Heart left ventricle (tissue), 16 donors: Measurements from ENCODE around the gene EPN2. TPM values are rescaled to one million over a fixed set of nuclear protein-coding genes. Genes with fewer than 3 reads are reported as not detected.

Source experiments
- ATAC-seq, 4 donors: fragments of 200-7000 bp; cut with Tn5 transposase; one replicate each; pipeline ENCODE4 v1.9.1; 2020 to 2022; ENCODE audit warnings: moderate library complexity in 4 of 4, mild to moderate bottlenecking in 3 of 4, moderate number of reproducible peaks in 1 of 4
- DNase-seq, 5 donors: peaks; one replicate each; pipeline ENCODE4 v3.0.0-alpha.2; 2020
- H3K27ac ChIP-seq, 12 donors: fragments of 200-600 bp; sonication (generic) in 4 of 12; one replicate each; pipeline versions ENCODE4 v1.5.0 to v1.8.0; 2016 to 2022; ENCODE audit warnings: mild to moderate bottlenecking in 2 of 12
- H3K27me3 ChIP-seq, 9 donors: fragments of 200-600 bp; sonication (generic) in 2 of 9; one replicate each; pipeline versions ENCODE4 v1.5.1 to v1.8.0; 2016 to 2022; ENCODE audit warnings: mild to moderate bottlenecking in 3 of 9
- H3K36me3 ChIP-seq, 9 donors: fragments of 200-600 bp; sonication (generic) in 2 of 9; one replicate each; pipeline versions ENCODE4 v1.5.0 to v1.8.0; 2018 to 2022; ENCODE audit warnings: mild to moderate bottlenecking in 2 of 9
- H3K4me1 ChIP-seq, 12 donors: fragments of 200-600 bp; sonication (generic) in 4 of 12; one replicate each; pipeline versions ENCODE4 v1.5.0 to v1.8.0; 2016 to 2022; ENCODE audit warnings: mild to moderate bottlenecking in 3 of 12
- H3K4me3 ChIP-seq, 12 donors: fragments of 200-600 bp; sonication (generic) in 4 of 12; one replicate each; pipeline versions ENCODE4 v1.5.0 to v1.8.0; 2017 to 2022; ENCODE audit warnings: mild to moderate bottlenecking in 9 of 12, moderate library complexity in 4 of 12
- H3K9me3 ChIP-seq, 12 donors: fragments of 200-600 bp; sonication (generic) in 4 of 12; one replicate each; pipeline versions ENCODE4 v1.5.0 to v1.8.0; 2016 to 2022; ENCODE audit warnings: mild to moderate bottlenecking in 1 of 12
- CTCF ChIP-seq, 12 donors: fragments of 200-600 bp; sonication (generic) in 4 of 12; IDR thresholded peaks; one replicate each; pipeline versions ENCODE4 v1.5.0 to v1.8.0; 2018 to 2022; ENCODE audit warnings: antibody characterized with exemption in 12 of 12, mild to moderate bottlenecking in 5 of 12
- POLR2A ChIP-seq, 2 donors: fragments of 450-650 bp; IDR thresholded peaks; one replicate each; pipeline ENCODE4 v1.6.1; 2017; ENCODE audit warnings: antibody characterized with exemption in 2 of 2, mild to moderate bottlenecking in 2 of 2, moderate library complexity in 2 of 2
- WGBS, 4 donors: extraction: QIAGEN DNeasy Blood & Tissue Kit in 2 of 4; methylation state at CpG; one replicate each; pipeline versions ENCODE4 v1.1.5 to v1.1.7; 2013 to 2018; 5-methylcytosine and 5-hydroxymethylcytosine counted together
- intact Hi-C, 10 donors: fragments of 100-400 bp; cut with DNase I; formaldehyde crosslinking; loops; one replicate each; pipeline versions ENCODE4 v1.11.1 to v1.14.2; 2022
- polyA plus RNA-seq, 2 donors: library from polyadenylated mRNA; stranded (reverse); fragments of 200-250 nt; gene quantifications; one replicate each; pipeline ENCODE4 v1.2.3, GENCODE V29; 2013
- total RNA-seq, 9 donors: library from RNA; depleted of rRNA in 2 of 9; stranded (reverse); fragments of >200 nt in 2 of 9; fragmentation: NEBNext Ultra II Directional in 3 of 9; extraction: Animal tissue kit (Norgen Biotek cat#: 25700) in 3 of 9; gene quantifications; one replicate each; pipeline versions ENCODE4 v1.1.0 to v1.2.4, GENCODE V29; 2016 to 2023
- donor health status: ischemic (EF 13 %, LVEDD 7.1; RV severe dilation, severe dysfunction).
- donor health status: healthy with polysubstance abuse.
- donor health status: DM: no; HTN: yes; CAD: no.
- donor health status: DM: no; HTN: no; CAD: no.
- donor health status: ischemic (EF 25% LVEDD 6.9; RV normal size, moderate dysfunction).
- donor health status: ischemic (EF 25% LVEDD 5.7; RV mildly dilated, moderate dysfunction).
- donor health status: healthy.
- donor health status: DM: yes; HTN: yes; CAD: no.
- donor health status: ischemic (EF 35%, LVEDD 5.7; RV mildly dilated, moderate dysfunction).
- donor health status: nonischemic (EF 11% LVEDD 7.7; RV severe dilation, severe dysfunction).
- donor health status: DM: yes; HTN: yes; CAD: no.
- donor health status: PGD.
- donor health status: ischemic (EF 29% LVEDD 5.4; RV normal size, mild dysfunction).
- donor health status: nonischemic (EF 23%, LVEDD 6.1; RV moderate dilation, normal function).

Gene EPN2
- total and polyA plus RNA-seq, 11 donors: 26.4 to 114 (median 72.0) TPM

- WGBS, 4 donors: 92 to 95% (median 93%) methylated on average over 6 of the region's 6 CpGs
- H3K4me3 ChIP-seq: no peak overlapping the region
- peaks cover 0 to 59% (median 19%) of the 10 kb centered on the region in 12 donors for H3K4me1 ChIP-seq
- H3K27me3 ChIP-seq: peaks cover 0 to 3% (median 0%) of the 10 kb centered on the region in 9 donors
- intact Hi-C loops: no loop called here
- H3K9me3 ChIP-seq: no peaks in the 10 kb centered on the region
- ATAC-seq (no peak), DNase-seq (no peak)
- H3K36me3 ChIP-seq: peaks cover 0 to 30% (median 15%) of the 10 kb centered on the region in 9 donors
- H3K27ac ChIP-seq: peak overlapping the region in 4 of 12 donors; percentile 2 to 30 (median 13)
- TF ChIP-seq POLR2A (IDR thresholded peaks at IDR 0.05) (no peak), CTCF (IDR thresholded peaks at IDR 0.05) (no peak)
Observed at GRCh38 chr17:19278729-19279128, 41.6 kb downstream of the EPN2 start.

GRCh38 chr17:19281161-19281560 lies 44.0 kb downstream of the EPN2 start:
- no peak overlapping the region for H3K4me3 ChIP-seq
- no peaks in the 10 kb centered on the region for H3K9me3 ChIP-seq
- H3K36me3 ChIP-seq: peaks cover 0 to 28% (median 17%) of the 10 kb centered on the region in 9 donors
- peaks cover 0 to 7% (median 0%) of the 10 kb centered on the region in 9 donors for H3K27me3 ChIP-seq
- WGBS, 4 donors: 63 to 87% (median 71%) methylated on average over 3 of the region's 3 CpGs
- TF ChIP-seq POLR2A (IDR thresholded peaks at IDR 0.05) (no peak), CTCF (IDR thresholded peaks at IDR 0.05) (no peak)
- no peak overlapping the region for H3K27ac ChIP-seq
- intact Hi-C loops: no loop called here
- H3K4me1 ChIP-seq: peaks cover 3 to 65% (median 31%) of the 10 kb centered on the region in 12 donors
- ATAC-seq (no peak), DNase-seq (no peak)

- ATAC-seq (no peak), DNase-seq (no peak)
- 67 to 71% (median 69%) methylated on average over 3 of the region's 3 CpGs for WGBS, 4 donors
- intact Hi-C loops: no loop called here
- H3K27ac ChIP-seq: peak overlapping the region in 2 of 12 donors; percentile 3 to 25
- H3K9me3 ChIP-seq: no peaks in the 10 kb centered on the region
- H3K27me3 ChIP-seq: peaks cover 0 to 7% (median 0%) of the 10 kb centered on the region in 9 donors
- H3K36me3 ChIP-seq: peaks cover 0 to 34% (median 17%) of the 10 kb centered on the region in 9 donors
- TF ChIP-seq CTCF (IDR thresholded peaks at IDR 0.05) (no peak), POLR2A (IDR thresholded peaks at IDR 0.05) (no peak)
- peaks cover 3 to 81% (median 44%) of the 10 kb centered on the region in 12 donors for H3K4me1 ChIP-seq
- H3K4me3 ChIP-seq: no peak overlapping the region
Observed at GRCh38 chr17:19284005-19284959, 47.1 kb downstream of the EPN2 start.

- TF ChIP-seq POLR2A (IDR thresholded peaks at IDR 0.05): no peak
- no peak for TF ChIP-seq CTCF (IDR thresholded peaks at IDR 0.05)
- peaks cover 3 to 84% (median 47%) of the 10 kb centered on the region in 12 donors for H3K4me1 ChIP-seq
Observed at GRCh38 chr17:19285213-19285900, 48.2 kb downstream of the EPN2 start.

More at GRCh38 chr17:19285213-19285900, 48.2 kb downstream of the EPN2 start:
- H3K27ac ChIP-seq: peak overlapping the region in 1 of 12 donors; percentile 52
- H3K36me3 ChIP-seq: peaks cover 0 to 34% (median 17%) of the 10 kb centered on the region in 9 donors
- H3K27me3 ChIP-seq: peaks cover 0 to 7% (median 0%) of the 10 kb centered on the region in 9 donors
- intact Hi-C loops: no loop called here
- DNase-seq (no peak), ATAC-seq (peak in 2 of 4 donors; percentile 8 to 10)
- WGBS, 4 donors: 88 to 91% (median 89%) methylated on average over 8 to 21 of the region's 21 CpGs
- no peaks in the 10 kb centered on the region for H3K9me3 ChIP-seq
- H3K4me3 ChIP-seq: no peak overlapping the region
